ENCODE results near the gene BBS9.
"Not testable (repeated sequence)": the region's sequence is repeated elsewhere in the genome, so short reads cannot be mapped to it uniquely, and the experiment has no call there.

The BBS9 gene

GRCh38 chr7:33128990-33129805, at the start of gene BBS9:
Gene BBS9, plus strand, starts transcription at chr7:33129564. Its CDS starts 16,689 bp downstream, at chr7:33146253.
- peak; percentile 89 for DNase-seq

- no peak for DNase-seq
These were observed 49.3 kb upstream of the BBS9 start for GRCh38 chr7:33079763-33080690.

DNA sequence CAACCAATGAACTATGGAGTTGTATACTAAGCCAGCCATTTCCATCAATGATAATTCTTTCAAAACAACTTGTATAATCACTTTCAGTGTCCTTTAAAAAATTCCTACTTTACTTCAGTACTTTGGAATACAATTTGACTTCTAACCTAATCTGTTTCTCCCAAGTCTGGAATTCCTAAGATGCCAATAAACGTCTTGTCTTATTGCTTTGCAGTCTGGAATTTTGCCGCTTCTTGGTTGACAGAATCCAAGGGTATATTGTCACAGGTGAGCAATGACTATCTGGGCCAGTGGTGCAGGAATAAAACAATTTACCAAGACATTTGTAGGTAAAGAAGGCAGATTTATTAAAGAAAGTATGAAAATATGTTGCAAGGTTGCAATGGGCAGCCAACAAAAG, 42.0 kb upstream of the BBS9 start:
- no peak for DNase-seq

DNA sequence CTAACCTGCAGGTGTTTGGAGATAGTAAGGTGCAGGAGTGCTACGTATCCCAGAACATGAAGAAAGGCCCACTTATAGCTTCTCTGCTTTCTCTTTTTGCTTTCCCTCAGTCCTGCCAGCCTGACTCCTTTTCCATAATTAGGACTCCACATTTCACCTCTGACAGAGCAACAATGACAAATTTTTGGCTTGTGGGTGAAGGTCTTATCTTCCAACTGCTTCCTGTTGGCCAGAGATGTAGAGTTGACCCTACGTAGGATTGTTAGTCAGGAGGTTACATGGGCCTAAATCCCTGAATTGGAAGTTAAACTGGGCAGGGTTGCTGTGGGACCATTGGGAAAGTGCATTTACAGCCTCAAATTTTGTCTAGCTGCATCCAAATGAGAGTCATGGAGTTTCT, 41.5 kb upstream of the BBS9 start:
- no peak for DNase-seq

DNA sequence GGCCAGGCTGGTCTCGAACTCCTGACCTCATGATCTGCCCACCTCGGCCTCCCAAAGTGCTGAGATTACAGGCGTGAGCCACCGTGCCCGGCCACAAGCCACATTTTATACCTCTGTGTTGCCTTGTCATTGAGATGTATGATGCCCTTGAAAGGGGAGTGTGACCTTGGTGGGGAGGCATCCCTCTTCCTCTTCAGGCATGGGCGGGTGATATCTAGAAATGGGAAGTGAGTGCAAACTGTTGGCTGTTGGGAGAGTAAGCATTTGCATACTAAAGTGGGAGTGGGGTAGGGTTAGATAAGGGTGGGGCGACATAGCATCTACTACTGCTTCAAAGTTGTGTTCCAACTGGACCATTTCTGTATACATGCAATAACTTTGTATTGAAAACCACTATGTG, 40.2 kb upstream of the BBS9 start:
- no peak for DNase-seq

DNA sequence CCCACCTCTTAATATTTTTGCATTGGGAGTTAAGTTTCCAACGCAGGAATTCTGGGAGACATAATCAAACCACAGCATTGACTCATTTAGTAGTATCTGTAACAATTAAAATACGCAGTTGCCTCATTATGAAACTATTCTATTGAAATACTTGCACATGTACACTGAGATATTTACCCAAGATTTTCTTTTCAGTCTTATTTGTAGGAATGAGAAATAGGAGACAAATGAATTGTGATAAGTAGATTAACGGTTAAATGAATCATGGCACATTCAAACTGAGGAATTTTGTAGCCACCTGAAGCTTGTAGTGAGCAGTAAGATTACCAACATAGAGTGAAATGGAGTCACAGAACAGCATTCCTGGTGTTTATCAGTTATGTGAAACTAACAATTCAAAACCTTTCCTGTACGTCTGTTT, 38.2 kb upstream of the BBS9 start:
- no peak for DNase-seq

DNA sequence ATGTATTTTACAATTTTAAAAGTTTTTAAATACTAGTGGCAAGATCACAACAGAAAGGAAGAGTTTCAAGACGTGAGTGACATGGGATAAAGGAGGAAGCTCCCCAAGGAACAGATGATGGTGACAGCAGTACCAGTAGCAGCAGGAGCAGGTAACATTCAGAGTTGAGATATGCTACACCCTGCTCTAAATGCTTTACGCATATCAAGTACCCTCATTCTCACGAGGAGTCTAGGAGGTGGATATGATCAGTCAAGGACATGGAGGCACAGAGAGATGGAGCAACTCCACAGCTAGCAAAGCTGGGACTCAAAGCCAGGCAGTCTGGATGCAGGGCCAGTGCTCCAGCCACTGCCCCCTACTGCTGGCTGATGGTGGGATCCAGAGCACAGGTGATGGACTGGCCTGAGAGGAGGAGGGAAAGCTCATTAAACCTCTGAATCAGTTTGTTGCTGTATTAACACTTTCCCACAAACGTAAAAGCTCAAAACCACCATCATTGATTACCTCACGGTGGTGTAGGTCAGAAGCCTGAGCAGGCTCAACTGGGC, 37.6 kb upstream of the BBS9 start:
- DNase-seq: no peak

DNA sequence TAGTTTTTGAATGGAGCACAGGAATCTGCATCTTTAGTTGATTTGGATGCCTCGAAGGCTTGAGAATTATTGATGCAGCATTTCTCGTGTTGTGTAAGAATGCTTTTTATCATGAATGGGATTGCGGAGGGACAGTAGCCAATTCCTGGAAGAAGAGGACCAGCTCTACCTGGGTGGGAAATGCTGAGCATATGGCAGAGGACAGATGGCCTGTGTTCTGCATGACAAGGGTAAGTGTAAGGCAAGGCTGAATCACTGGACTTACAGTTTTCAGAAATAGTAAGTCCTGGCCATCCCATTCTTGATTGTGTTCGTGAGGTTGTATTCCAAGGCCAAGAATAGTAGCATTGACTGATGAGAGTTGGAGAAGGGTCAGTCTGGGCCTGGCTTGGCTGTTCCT, 36.1 kb upstream of the BBS9 start:
- DNase-seq: no peak

- DNase-seq: not testable (repeated sequence)
These were observed 34.6 kb upstream of the BBS9 start for GRCh38 chr7:33094745-33095275.

DNA sequence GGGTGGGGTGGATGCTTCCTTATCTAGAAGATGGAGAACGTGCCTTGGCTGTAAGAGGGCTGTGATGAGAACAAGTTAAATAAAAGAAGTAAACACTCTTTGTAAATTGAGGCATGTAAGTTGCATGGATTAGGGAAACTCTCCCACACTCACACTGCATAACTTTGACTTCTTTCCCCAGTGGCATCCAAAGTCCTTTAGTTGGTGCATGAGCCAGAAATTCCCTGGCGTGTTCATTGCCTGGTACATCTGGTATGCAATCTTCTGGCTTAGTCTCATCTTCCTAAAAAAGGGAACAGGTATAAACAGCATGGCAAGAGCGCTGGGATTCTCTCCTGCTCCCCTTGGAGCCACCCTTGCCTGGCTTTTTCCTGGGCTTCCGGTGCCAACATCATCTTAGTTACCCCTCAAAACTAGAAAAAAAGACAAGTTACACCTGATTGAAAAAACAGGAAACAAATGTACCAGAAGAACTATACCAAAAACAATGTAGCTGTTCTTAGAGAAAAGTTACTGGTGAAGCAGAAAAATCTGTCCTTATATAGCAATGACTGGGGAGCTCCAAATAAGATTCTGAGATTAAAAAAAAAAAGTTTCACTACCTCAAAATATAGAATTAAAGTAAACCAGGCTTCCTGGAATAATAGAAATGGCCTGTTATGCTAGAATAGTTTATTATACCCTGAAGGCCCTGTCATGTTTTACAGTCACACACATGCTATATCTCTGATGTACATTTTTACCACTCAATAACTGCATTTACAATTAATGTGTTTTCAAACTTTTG, 30.0 kb upstream of the BBS9 start:
- no peak for DNase-seq

GRCh38 chr7:33100770-33101169, 28.6 kb upstream of the BBS9 start:
- no peak for DNase-seq

- no peak for DNase-seq
These were observed 27.5 kb upstream of the BBS9 start for GRCh38 chr7:33101906-33102305.

GRCh38 chr7:33107136-33108066, 22.0 kb upstream of the BBS9 start:
- DNase-seq: peak; percentile 71

DNA sequence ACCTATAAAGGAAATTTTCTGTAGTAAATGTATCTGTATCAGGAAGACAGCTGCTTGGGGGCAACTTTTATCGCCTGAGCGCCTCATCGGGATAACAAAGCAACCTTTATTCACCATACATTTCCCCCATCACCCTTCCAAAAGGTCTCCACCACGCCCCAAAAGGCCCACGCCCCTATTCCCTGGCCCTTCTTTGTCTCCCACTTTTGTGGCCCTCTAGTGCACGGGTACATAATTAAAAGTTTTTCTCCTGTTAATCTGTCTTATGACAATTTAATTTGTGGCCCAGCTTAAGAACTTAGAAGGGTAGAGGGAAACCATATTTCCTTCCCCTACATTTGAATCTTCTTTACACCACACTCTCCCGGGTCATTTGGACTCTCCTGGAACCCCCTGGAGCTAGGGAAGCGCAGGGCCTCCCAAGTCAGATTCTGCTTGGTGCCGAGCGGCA, 20.8 kb upstream of the BBS9 start:
- DNase-seq: peak; percentile 30

GRCh38 chr7:33109005-33109757, 20.2 kb upstream of the BBS9 start, which contains the start of gene RP9:
Gene RP9, minus strand, starts transcription at chr7:33109404. Its CDS starts 32 bp downstream, at chr7:33109372.
- peak; percentile 84 for DNase-seq

GRCh38 chr7:33109758-33110238, 19.6 kb upstream of the BBS9 start:
- peak; percentile 4 for DNase-seq

DNA sequence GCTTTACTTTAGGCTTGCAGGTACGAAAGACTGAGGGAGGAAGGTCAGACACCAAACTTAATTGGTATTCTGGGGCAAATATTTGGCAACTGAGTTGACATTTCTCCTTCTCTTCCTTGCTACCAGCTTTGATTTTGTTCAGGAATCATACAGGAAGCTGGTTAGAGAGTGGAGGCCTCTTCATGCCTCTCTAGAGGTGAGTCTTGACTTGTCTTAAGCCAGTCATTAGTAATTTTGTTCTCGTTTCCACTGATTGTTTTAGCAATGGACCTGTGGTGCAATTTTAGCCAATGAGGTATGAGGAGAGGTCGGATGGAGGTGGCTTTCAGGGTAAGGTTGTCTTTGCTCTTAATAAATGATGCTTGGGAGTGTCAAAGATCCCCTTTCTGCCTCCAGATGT, 17.8 kb upstream of the BBS9 start:
- DNase-seq: no peak

DNA sequence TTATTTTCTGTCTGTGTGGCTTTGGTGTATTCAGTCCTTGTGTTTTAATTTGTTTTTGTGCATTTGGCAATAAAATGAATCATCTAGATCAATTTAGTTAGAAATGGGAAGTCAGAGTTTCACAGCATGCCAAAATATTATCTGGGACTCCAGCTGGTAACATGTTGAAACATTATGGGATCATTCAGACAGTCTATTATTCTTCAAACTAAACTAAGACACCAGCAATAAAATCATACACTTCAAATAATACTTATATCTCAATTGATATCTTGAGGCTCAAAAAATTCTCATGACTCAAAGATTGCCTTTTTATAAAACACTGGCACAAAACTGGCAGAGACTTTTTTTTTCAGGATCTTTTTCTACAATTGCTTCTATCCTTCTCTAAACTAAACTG, 14.4 kb upstream of the BBS9 start:
- no peak for DNase-seq

DNA sequence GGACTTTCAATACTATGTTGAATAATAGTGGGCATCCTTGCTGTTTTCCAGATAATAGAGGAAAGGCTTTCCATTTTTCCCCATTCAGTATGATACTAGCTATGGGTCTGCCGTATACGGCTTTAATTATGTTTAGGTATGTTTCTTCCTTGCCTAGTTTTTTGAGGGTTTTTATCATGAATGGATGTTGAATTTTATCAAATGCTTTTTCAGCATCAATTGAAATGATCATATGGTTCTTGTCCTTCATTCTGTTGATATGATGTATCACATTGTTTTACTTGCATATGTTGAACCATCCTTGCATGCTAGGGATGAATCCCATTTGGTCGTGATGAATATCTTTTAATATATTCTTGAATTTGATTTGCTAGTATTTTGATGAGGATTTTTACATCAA, 11.0 kb upstream of the BBS9 start:
- DNase-seq: no peak

GRCh38 chr7:33127085-33127484, 2.3 kb upstream of the BBS9 start:
- no peak for DNase-seq

All from CD4-positive, alpha-beta T cell treated with Interleukin-12 subunit alpha and Interleukin-12 subunit beta, for 1 hour (primary cell).